Measurements from ENCODE around the gene TRIM14.

The TRIM14 gene

GRCh38 chr9:98069551-98069950, 49.5 kb downstream of the TRIM14 start:
- no peak for DNase-seq (ENCODE audit: low read depth)
- TF ChIP-seq CTCF (IDR thresholded peaks at IDR 0.05; ENCODE audit: low read length, missing control alignments) = no peak
- no peak overlapping the region for H3K4me3 ChIP-seq (replicated peaks; ENCODE audit: low read depth, low read length)

- no peak for TF ChIP-seq CTCF (IDR thresholded peaks at IDR 0.05; ENCODE audit: low read length, missing control alignments)
- H3K4me3 ChIP-seq (replicated peaks; ENCODE audit: low read depth, low read length) = no peak overlapping the region
- DNase-seq (ENCODE audit: low read depth) = no peak
Observed at GRCh38 chr9:98067184-98067583, 51.8 kb downstream of the TRIM14 start.

- TF ChIP-seq CTCF (IDR thresholded peaks at IDR 0.05; ENCODE audit: low read length, missing control alignments) = no peak
- no peak for DNase-seq (ENCODE audit: low read depth)
Observed at GRCh38 chr9:98066235-98066634, 52.8 kb downstream of the TRIM14 start.

GRCh38 chr9:98064623-98065392, 54.2 kb downstream of the TRIM14 start:
- H3K4me3 ChIP-seq (replicated peaks; ENCODE audit: low read depth, low read length) = no peak overlapping the region
- no peak for TF ChIP-seq CTCF (IDR thresholded peaks at IDR 0.05; ENCODE audit: low read length, missing control alignments)
- no peak for DNase-seq (ENCODE audit: low read depth)

More at GRCh38 chr9:98066235-98066634, 52.8 kb downstream of the TRIM14 start:
- H3K4me3 ChIP-seq (replicated peaks; ENCODE audit: low read depth, low read length) = no peak overlapping the region

GRCh38 chr9:98062161-98062560, 56.9 kb downstream of the TRIM14 start:
- no peak for DNase-seq (ENCODE audit: low read depth)
- no peak overlapping the region for H3K4me3 ChIP-seq (replicated peaks; ENCODE audit: low read depth, low read length)
- no peak for TF ChIP-seq CTCF (IDR thresholded peaks at IDR 0.05; ENCODE audit: low read length, missing control alignments)

- H3K4me3 ChIP-seq (replicated peaks; ENCODE audit: low read depth, low read length) = peak overlapping the region; percentile 86
- no peak for DNase-seq (ENCODE audit: low read depth)
- no peak for TF ChIP-seq CTCF (IDR thresholded peaks at IDR 0.05; ENCODE audit: low read length, missing control alignments)
Observed at GRCh38 chr9:98057138-98057799, 61.8 kb downstream of the TRIM14 start.

All from fibroblast of pulmonary artery (primary cell).